Stimulated activated CD4-positive, alpha-beta T cell treated with anti-CD3 and anti-CD28 coated beads, TNF-alpha, amount 100 ng/mL, for 1 hour (primary cell): ENCODE results near the gene PLBD2.

ENCODE experiments used
- DNase-seq, 3 donors: peaks; one replicate each; pipeline ENCODE4 v3.0.0-alpha.2; 2020; ENCODE audit warnings: low read depth in 3 of 3, low spot score in 1 of 3

PLBD2 gene, protein sequence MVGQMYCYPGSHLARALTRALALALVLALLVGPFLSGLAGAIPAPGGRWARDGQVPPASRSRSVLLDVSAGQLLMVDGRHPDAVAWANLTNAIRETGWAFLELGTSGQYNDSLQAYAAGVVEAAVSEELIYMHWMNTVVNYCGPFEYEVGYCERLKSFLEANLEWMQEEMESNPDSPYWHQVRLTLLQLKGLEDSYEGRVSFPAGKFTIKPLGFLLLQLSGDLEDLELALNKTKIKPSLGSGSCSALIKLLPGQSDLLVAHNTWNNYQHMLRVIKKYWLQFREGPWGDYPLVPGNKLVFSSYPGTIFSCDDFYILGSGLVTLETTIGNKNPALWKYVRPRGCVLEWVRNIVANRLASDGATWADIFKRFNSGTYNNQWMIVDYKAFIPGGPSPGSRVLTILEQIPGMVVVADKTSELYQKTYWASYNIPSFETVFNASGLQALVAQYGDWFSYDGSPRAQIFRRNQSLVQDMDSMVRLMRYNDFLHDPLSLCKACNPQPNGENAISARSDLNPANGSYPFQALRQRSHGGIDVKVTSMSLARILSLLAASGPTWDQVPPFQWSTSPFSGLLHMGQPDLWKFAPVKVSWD

DNA sequence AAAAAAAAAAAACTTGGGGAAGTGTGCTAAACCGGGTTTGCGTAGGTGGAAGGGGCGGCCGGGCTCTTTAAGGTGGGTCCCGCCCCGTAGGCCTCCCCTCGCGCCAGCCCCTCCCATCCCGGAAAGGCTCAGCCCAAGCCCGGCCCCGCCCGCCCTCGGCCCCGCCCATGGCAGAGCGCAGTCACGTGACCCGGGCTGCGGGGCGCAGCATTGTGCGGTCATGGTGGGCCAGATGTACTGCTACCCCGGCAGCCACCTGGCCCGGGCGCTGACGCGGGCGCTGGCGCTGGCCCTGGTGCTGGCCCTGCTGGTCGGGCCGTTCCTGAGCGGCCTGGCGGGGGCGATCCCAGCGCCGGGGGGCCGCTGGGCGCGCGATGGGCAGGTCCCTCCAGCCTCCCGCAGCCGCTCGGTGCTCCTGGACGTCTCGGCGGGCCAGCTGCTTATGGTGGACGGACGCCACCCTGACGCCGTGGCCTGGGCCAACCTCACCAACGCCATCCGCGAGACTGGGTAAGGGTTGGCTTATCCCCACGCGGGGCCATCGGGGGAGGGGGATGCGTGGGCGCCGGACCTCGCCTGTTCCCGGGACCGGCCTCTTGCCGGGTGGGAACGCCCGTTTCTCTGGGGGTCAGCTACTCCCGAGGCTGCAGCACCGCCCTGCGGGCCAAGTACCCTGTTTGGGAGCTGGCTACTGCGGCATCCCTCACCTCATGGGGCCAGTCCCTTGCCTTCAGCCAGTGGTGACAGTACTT, at the start of gene PLBD2:
TSS of gene PLBD2 (plus strand) at position 207 of the 752 bp plus-strand sequence. CDS start at position 221, 14 bp downstream.
- DNase-seq, result peak; percentile 88 to 92 (median 90)

DNA sequence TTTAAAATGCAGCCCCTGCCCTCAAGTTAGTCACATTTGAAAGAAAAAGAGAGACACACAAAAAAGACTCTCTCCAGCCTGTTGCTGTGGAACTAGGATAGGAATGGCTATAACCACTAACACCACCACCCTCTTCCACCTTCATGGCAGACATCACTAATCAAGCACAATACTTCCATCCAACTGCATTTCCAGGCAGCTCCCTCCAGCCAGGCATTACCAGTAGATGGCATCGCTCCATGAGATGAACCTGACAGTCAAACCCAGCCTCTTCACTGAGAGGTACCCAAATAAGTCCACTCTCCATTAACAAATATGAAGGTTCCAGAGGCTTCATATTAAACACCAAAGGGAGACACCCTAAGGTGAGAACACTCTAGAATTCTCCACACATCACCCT, 47.9 kb upstream of the PLBD2 start:
- DNase-seq, result no peak

DNA sequence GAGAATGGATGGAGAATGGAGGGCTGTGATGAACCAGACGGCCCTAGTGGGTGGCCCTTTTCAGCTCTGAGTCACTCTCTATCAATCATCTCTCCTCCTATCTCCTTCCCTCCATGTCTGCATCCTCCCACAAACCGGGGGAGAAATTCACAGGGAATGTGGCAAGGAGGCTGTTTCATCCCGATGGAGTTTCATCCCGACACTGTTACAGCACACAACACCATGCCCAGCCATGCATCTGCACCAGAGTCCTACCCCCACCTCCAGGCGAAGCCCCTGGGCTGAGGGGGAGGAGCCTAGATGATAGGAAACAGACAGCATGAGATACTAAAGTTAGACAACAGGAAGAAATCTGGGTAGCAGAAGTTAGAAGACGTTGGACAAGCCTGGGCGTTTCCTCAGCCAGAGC, 44.3 kb upstream of the PLBD2 start:
- no peak for DNase-seq

DNA sequence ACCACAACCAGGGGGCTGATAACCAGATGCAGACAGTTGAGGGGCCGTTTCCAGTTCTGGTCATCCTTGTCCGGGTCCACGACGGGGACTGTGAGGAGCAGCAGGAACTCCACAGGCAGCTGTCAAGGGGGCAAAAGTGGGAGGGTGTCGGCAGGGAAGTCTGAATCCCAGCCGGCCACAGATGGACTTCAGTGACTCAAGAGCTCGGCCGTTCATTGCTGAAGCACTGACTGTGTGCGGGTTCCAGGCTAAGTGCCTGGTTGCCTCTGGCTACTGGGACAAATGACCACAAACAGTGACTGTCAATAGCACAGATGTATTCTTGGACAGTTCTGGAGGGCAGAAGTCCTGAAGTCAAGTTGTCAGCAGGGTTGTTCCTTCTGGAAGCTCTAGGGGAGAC, 43.0 kb upstream of the PLBD2 start:
- DNase-seq, result no peak

DNA sequence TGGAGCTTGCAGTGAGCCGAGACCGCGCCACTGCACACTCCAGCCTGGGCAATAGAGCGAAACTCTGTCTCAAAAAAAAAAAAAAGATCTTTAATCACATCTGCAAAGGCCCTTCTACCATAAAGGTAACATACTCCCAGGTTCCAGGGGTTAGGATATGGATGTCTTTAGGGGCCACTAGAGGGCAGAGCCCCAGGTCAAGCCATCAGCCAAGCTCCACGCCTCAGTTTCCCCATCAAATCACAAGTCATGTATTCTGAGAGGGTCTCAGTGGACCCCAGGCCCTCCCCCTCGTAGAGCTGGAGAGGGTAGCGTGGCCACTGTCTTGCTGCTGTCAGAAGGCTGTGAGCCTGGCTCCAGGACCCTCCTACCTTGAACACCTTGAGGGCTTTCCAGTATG, 42.2 kb upstream of the PLBD2 start:
- DNase-seq, result no peak

DNA sequence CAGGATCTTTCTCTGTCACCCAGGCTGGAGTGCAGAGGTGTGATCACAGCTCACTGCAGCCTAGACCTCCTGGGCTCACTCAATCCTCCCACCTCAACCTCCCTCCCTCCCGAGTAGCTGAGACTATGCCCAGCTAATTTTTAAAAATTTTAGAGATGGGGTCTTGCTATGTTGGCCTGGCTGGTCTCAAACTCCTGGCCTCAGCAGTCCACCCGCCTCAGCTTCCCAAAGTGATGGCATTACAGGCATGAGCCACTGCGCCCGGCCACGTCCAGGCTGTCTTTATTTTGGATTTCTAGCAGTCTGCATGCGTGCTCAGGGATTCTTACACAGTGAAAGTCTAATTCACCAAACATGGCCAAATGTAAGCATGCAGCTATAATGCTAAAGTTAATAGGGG, 41.3 kb upstream of the PLBD2 start:
- DNase-seq, result no peak

DNA sequence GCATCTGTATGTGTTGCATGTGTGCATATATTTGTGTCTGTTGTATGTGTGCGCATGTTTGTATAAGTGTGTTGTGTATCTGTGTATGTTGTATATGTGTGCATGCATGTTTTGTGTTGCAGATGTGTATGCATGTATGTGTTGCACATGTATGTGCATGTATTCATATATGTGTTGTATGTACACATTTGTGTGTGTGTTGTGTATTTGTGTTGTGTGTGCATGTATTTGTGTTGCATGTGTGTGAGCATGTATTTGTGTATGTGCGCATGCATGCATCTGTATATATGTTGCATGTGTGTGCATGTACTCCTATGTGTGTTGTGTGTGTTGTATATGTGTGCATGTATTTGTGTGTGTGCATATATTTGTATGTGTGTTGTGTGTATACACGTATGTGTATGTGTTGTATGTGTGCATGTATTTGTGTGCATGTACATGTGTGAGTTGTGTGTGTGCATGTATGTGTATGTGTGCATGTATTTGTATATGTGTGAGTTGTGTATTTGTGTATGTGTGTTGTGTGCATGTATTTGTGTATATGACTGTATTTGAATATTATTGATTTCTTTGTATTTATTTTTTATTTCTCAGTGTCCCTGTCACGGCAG, 40.2 kb upstream of the PLBD2 start:
- DNase-seq, result no peak

DNA sequence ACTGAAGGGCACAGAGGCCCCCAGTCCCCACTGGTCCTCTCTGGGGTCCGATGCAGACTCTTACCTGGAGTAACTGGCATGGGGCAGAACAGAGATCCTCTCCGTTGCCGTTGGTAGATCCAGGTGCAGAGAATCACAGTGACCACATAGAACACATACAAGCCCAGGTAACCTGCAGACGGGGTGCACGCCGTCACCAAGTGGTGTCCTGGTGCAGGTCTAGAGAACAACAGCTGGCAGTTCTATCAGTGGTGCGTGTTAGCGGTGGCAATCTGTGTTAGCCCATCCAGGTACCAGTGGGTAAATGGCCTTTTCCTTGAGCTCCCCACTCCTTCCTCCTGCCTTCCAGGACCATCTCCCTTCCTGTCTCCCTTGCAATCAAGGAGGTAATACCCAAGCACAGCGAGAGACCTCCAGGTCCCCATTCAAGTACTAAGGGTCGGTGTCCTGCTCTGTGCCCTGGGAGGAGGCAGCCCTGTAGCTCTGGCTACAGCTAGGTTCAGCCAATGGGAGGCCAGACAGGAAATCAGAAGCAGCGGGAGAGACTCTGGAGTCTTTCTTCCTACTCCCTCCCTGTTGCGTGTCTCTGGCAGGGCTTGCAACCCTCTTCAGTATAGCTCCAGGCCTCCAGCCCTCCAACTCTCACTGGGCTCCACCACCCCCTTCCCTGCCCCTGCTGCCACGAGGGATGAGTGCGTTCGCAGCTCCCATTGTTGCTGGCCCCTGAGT, 39.3 kb upstream of the PLBD2 start:
- DNase-seq, result no peak

DNA sequence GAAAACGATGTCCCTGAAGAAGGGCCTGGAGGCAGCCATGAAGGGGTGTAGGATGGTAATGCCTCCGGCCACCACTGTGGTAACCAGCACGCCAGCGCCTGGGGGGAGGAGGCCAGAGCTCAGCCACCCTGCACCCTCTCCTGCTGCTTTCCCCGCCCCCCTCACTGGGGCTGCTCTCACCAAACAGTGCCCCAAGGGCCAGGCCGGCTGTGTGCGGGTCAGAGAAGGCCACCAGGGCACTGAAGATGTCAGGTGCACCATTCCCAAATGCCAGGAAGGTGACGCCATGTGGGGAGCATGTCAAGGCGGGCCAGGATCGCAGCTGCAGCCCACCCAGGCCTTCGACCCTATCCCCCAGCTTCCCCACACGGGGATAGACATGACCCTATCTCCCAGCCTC, 38.0 kb upstream of the PLBD2 start:
- DNase-seq, result no peak

DNA sequence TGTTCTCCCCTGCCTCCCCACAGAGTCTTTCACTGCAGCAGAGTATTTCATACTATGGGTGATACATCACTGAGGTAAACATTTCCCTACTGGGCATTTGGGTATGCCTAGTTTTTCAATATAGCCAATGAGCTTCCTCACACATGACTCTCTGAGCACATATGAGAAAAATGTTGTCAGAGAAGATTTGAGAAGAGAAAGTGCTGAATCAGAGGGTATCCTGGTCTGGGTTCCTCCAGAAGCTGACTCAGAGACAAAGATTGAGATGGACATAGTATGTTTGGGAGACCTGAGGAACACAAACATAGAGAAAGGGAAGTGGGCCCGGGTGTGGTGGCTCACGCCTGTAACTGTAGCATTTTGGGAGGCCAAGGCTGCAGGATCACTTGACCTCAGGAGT, 36.0 kb upstream of the PLBD2 start:
- DNase-seq, result no peak

DNA sequence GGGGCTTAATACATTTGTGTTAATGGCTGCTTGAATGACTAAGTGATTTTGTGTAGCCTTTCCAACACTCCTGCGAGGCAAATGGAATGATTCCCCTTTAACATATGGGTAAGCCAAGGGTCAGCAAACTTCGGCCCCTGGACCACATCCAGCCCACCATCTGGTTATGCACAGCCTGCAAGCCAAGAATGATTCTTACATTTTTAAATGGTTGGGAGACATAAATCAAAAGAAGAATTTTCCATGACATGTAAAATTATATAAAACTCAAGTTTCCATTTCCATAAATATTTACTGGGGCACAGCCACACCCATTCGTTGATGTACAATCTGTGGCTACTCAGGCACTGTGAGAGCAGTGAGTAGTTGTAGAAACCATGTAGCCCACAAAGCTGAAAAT, 32.5 kb upstream of the PLBD2 start:
- no peak for DNase-seq

DNA sequence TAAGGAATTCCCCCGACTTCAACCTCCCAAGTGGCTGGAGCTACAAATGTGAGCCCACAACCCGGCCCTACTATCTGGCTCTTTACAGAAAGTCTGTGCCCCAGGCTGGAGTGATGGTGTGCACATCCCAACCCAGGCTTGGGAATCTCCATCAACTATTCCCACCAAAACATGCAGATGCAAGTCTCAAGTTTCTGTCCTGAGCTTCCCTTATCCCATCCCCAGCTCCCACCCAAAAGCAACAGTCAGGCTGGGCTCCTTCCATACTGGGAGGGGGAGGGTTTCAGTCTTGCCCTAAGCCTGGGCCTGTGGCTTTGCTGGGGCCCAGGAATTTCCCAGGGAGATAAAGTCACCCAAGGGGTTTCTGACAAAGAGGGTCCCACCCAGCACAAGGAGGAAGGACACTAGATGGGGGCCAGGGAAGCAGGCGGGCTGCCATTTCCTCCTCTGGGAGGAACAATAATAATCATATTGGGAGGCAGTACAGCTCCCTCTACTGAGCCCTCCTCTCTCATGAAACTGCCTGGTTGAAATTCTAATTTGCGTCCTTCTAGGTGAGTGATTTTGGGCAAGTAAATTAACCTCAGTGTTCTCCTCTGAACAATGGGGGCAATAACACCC, 31.5 kb upstream of the PLBD2 start:
- no peak for DNase-seq

DNA sequence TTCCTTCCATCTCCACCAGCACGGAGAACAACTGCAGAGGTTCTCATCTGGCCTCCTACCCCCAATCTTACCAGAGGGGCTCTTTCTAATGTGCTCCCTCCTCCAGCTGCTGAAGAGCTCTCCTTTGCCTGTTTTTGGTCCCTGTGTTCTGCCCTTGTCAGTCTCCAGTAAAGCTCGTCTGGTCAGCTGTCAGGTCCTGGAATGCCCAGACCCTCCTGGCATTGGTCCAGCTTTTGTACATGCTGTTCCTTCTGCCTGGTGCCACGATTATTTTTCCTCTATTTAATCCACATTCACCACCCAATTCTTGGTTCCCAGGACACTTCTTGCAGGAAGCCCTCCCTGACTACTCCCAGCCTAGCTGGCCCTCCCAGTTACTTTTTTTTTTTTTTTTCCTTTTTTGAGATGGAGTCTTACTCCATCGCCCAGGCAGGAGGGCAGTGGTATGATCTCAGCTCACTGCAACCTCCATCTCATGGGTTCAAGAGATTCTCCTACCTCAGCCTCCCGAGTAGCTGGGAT, 30.0 kb upstream of the PLBD2 start:
- no peak for DNase-seq

DNA sequence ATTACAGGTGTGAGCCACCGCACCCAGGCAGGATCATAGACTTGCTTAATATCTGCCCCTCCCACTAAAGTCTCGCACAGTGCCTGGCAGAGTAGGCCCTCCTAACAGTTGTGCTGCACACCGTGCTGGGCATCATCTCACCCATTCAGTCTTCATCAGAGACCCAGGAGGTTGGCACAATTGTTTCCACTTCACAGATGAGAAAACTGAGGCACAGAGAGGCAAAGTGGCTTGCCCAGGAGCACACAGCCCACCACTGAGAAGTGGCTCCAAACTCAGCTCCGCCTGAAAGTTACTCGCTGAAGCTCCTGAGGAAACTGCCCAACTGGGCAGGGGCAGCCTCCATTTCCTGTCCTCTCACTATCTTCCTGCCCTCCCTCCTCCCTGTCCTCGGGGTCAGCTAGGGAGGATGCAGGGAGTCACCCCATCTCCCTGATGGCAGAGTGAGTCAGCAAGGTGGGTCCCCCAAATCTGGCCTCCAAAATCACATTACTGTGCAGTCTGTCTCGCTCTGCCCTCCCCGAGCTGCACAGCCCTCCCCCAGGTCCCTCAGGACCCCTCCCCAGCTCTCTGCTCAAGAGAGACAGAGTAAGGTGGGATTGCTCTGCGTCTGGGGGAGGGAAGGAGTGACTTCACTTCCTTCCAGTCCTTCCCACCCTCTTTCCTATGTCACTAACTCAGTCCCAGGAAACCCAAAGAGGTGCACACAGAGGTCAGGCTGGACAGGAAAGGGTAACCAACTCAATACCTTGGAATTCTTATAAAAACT, 29.2 kb upstream of the PLBD2 start:
- no peak for DNase-seq

DNA sequence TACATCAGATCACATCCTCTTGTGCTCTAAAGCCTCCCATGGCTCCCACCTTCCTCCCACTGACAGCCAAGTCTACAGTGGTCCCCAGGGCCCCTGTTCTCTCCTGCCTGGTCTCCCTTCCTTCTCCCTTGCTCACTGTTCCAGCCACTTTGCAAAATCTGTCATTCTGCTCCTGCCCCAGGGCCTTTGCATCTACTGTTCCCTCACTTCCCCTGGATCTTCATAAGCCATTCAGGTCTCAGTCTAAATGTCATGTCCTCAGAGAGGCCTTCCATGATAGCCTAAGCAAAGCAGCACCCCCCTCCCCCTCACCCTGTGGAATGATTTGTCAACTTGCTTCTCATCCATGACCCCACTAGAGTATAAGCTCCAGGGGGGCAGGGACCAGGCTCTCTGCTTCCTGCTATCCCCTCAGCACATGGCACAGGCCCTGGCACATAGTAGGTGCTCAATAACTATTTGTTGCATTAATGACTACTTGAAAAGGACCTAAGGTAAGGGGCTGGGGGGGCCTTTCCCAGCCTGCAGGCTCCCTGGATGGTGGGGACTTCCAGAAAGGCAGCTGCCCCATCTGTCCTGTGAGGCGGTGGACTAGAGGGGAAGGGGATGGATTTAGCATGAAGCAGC, 28.5 kb upstream of the PLBD2 start:
- no peak for DNase-seq

DNA sequence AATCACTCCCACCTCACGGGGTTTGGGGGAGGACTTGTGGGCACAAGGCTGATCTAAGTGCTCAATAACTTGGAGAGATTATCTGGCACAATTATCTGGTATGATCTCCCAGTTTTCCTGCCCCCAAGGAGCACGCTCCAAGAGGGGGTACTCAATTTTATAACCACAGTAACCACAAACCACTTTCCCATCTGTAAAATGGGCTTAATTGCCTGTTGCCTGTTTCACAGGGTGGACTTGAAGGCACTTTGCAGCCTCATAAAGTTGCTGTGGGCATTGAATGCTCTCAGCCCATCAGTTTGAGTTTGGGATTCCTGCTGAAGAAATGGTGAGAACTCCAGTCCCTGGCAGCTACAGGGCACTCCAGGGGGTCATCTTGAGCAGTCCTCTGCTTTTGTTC, 27.9 kb upstream of the PLBD2 start:
- DNase-seq, result no peak

DNA sequence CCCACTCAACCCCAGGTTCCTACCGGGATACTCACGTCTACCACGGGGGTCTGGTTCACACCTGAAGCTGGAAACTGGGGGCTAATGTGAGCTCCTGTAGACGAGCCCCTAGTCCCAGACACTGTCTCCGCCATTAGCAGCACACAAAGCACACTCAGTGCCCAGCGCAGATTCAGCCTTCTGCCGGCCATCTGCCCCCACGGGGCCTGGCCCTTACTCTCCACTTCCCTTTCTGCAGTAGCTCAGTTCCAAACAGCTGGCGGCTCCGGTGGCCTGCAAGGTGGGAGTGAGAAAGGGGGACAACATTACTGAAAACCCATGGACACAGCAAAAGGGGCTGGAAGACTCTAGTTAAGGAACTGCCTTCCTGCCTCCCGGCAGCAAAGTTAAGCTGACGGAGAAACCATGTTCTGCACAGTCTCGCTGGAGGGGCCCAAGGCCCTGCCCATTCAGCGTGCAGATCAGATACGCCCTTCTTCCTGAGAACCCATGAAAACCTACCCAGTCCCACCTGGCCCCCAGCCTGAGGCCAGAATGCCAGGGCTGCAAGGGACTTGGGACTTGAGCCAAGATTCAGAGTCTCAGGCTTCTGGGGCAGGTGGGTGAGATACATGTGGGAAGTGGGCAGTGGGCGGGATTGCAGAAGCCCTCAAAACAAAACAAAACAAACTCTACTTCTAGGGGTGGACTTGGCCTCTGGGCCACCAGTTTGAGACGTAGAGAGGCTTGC, 25.5 kb upstream of the PLBD2 start:
- no peak for DNase-seq

DNA sequence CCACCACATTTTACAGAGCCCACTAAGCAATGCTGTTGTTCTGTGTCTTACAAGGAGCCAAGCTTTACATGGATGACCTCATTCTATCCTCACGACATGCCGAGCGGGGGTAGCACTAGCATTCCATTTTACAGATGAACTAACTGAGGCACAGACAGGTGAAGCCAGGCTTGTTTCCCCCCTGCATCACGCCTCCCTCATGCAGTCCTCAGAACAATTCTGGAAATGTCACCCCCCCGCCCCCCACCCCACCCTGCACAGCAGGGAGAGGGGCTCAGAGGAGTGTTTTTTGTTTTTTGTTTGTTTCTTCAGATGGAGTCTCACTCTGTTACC, 25.0 kb upstream of the PLBD2 start:
- DNase-seq, result no peak
